ENCODE measurements around the gene UBE3D.

- TF ChIP-seq CTCF (IDR thresholded peaks at IDR 0.05; ENCODE audit: low read length) = no peak
- no peak for TF ChIP-seq EZH2 (IDR thresholded peaks at IDR 0.05; ENCODE audit: borderline replicate concordance, low read length)
These were observed 193.5 kb downstream of the UBE3D start for GRCh38 chr6:82872185-82872584.
